ENCODE data around the gene SKI. TPM values are rescaled to one million over a fixed set of nuclear protein-coding genes. Genes with fewer than 3 reads are reported as not detected.
"Not testable (repeated sequence)": the region's sequence is repeated elsewhere in the genome, so short reads cannot be mapped to it uniquely, and the experiment has no call there.

Gene SKI
- polyA plus RNA-seq, 4 donors, result 52.8 to 64.9 (median 57.0) TPM

- DNase-seq (ENCODE audit: low read depth in 4 of 4, low spot score in 3 of 4), result no peak
Observed at GRCh38 chr1:2256435-2257244, 28.5 kb downstream of the SKI start.

DNA sequence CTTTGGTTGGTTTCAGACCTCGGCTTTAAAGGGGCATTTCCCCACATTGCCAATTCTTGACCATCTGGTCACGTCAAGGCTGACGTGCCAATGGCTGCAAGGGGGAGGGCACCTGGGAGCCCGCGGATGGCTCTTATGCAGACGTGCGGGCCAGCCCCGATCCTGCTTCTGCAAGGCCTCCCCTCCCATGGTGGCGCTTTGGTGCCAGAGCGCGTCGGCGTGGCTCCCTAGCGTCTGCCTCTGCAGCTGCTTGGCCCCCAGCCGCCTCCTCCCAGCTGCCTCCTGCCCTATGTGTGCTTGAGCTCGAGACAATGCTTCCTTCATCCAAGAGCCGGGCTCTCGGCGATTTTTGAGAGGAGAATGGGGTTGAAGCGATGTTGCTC lies 29.1 kb downstream of the SKI start:
- DNase-seq (ENCODE audit: low read depth in 4 of 4, low spot score in 3 of 4), result no peak

DNA sequence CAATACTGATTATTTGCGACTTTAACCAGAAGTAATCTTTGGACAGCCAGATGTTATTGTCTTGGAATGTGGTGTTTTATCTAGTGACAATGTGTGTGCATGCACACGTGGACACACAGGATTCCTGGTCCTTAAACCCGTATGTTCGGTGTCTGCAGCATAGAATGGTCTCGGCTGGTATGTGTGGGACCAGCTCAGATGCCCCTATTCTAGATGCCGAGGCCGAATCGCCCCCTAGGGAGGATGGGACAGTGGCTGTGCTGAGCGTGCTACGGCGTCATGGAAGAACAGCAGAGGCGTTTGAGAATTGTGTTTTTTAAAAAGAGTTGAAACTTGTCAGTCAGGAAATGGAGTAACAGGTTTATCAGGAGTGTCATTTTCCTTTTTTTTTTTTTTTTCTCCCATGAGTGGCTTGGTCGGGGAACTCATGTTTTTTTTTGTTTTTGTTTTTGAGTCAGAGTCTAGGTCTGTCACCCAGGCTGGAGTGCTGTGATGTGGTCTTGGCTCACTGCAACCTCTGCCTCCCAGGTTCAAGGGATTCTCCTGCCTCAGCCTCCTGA lies 30.1 kb downstream of the SKI start:
- DNase-seq (ENCODE audit: low read depth in 4 of 4, low spot score in 3 of 4), result no peak

- DNase-seq (ENCODE audit: low read depth in 4 of 4, low spot score in 3 of 4), result no peak
Observed at GRCh38 chr1:2258996-2259395, 30.9 kb downstream of the SKI start.

- no peak for DNase-seq (ENCODE audit: low read depth in 4 of 4, low spot score in 3 of 4)
Observed at GRCh38 chr1:2259668-2260402, 31.7 kb downstream of the SKI start.

DNA sequence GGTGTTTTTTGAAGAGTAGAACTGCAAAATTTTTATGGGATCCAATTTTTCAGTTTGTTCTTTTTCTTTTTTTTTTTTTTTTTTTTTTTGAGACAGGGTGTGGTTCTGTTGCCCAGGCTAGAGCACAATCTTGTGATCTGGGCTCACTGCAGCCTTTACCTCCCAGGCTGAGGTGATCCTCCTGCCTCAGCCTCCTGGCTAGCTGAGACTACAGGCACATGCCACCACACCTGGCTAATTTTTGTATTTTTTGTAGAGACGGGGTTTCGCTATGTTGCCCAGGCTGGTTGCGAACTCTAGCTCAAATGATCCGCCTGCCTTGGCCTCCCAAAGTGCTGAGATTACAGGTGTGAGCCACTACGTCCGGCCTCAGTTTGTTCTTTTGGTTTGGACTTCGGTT lies 32.4 kb downstream of the SKI start:
- DNase-seq (ENCODE audit: low read depth in 4 of 4, low spot score in 3 of 4), result not testable (repeated sequence)

- DNase-seq (ENCODE audit: low read depth in 4 of 4, low spot score in 3 of 4), result no peak
Observed at GRCh38 chr1:2260917-2261316, 32.8 kb downstream of the SKI start.

- DNase-seq (ENCODE audit: low read depth in 4 of 4, low spot score in 3 of 4), result not testable (repeated sequence)
Observed at GRCh38 chr1:2261476-2262395, 33.6 kb downstream of the SKI start.

GRCh38 chr1:2266301-2266975 lies 38.3 kb downstream of the SKI start:
- no peak for DNase-seq (ENCODE audit: low read depth in 4 of 4, low spot score in 3 of 4)

DNA sequence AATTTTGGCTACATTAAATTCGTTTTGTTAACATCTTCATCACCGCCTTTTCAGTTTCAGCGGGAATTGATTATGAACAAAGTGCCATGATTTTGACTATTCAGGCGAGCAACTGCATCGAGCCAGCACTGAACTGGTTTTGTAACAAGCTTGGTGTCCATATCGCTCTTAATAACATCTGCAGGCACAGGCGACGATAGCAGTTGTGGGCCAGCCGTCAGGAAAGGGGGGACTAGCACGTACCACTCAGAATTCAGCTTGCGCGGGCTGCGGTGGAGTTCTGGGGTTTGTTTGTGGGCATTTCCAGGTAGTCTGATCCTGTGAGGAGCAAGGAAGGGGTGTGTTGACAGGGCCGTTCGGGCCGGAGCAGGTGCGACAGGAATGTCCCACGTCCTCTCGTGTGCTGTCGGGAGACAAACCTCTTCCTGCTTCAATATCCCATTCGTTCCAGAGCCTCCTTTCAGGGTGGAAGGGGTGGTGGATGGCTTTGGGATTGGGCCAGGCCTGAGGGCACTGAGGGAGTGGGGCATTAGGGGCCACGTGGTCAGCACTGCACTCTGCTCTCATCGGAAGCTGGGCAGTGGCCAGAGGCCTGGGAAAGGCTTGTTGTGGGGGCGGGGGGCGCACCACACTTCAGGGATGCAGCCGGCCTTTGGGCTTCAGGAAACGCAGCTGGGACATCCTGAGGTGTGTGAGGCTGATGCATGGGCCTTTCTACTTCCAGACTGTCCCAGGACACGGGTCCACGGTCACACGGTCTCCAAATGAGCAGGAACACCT lies 39.1 kb downstream of the SKI start:
- DNase-seq (ENCODE audit: low read depth in 4 of 4, low spot score in 3 of 4), result no peak

DNA sequence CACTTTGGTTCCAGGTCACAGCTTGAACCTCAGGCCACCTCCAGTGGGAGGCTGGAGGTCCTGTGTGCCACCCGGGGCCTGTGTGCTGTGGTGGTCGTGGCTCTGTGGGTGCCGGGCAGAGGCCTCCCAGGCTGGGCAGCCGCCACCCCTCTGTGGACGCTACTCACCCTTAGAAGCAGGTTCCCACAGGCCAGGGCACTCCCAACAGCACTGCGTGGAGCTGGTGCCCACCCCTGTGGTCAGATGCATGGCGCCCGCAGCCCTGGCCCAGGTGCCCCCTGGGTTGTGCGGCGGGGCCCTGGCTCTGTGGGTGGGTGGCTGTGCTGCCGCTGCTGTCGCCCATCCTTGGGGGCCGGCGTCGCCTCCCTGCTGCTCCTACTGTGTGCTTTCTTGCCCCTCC lies 39.7 kb downstream of the SKI start:
- no peak for DNase-seq (ENCODE audit: low read depth in 4 of 4, low spot score in 3 of 4)

DNA sequence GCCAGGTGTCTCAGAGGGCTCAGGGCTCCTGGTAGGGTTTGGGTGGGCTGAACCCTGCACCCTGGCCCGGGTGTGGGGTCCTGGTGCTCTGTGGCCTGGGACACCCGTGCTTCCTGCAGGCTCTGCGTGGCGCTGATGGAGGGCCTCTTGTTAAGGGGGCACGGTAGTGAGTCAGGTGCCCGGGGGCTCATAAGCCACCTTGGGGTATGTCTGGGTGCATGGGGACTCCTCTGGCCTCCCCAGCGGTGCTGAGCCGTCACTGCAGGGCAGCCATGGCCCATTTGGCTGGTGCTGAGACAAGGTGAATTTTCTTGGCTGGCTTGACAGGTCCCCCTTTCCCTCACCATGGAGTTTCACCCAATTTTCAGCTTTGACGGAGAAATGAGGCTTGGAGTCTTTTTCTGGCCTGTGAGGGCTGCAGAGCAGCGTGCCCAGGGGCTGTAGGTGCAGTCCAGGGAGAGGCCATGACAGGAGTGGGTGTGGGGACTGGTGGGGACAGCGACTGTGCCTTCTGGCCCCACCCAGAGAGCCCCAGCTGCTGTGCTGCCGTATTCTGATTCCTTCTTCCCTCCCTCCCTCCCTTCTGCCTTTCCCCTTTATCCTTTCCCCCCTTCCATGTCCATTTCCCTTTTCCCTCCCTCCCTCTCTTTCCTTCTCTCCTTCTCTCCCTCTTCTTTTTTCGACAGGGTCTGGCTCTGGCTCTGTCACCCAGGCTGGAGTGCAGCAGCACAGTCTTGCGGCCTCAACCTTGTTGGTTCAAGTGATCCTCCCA lies 40.4 kb downstream of the SKI start:
- no peak for DNase-seq (ENCODE audit: low read depth in 4 of 4, low spot score in 3 of 4)

DNA sequence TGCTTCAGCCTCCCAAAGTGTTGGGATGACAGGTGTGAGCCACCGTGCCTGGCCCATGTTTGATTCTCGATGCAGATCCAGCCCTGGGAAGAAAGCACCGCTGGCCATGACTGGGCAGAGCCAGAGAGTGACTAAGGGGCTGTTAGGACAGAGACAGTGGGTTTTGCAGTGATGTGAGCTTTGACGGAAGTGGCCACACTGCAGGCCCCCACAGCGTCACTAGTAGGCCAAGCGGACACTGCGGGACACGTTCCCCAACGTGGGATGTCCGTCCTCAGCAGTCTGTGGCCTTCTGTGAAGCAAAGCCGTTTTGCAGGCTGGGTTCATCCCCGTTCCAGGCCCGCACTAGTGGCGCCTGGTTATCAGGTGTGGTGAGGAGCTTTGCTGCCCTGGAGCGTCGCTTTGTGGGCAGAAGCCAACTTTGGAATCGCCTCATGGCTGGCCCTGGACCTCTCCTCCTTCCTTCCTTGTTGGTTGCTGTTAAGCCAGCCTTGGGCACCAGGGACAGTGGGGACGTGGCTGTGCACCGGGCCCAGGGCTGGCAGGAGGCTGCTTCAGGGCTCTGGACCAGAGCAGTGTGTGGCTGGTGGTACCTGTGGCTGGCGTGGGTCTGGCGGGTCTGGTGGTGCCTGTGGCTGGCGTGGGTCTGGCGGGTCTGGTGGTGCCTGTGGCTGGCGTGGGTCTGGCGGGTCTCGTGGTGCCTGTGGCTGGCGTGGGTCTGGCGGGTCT lies 41.2 kb downstream of the SKI start:
- DNase-seq (ENCODE audit: low read depth in 4 of 4, low spot score in 3 of 4), result no peak

- DNase-seq (ENCODE audit: low read depth in 4 of 4, low spot score in 3 of 4), result no peak
Observed at GRCh38 chr1:2269922-2270259, 41.8 kb downstream of the SKI start.

DNA sequence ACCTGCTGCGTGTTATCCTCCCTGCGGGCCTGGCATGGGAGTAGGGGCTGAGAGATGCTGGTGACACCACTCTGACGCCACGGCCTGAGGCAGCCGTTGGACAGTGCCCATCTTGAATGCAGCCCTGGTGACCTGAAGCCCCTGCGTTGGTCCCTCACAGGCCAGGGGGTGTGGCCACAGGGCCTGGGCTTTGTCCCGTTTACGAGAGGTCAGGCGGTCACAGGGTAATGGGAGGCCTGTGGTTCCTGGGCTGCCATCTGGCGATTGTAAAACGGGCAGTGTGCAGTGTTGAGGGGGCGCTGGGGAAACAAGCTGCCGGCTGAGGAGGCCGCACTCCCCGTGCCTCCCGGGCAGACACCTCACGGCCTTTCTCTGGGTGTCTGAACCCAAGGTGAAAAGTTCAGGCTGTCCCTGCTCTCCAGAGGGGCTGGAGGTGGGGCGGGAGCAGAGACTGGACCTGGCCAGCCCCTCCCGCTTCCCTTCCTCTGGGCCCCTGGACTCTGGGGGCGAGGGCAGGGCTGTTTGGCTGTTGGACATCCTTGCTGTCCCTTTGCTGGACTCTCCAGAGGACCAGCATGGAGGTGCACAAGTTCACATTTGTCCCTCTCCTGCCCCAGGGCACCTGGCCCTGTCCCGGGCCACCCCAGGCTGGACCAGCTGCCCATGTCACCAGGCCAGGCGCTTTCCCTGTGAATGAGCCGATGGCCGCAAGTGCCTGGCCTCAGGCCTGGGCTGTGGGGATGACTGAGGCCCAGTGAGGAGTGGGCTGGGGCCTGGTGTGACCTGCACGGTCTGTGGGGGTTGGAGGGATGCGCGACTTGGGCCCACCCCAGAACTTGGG lies 42.4 kb downstream of the SKI start:
- DNase-seq (ENCODE audit: low read depth in 4 of 4, low spot score in 3 of 4), result no peak

- DNase-seq (ENCODE audit: low read depth in 4 of 4, low spot score in 3 of 4), result no peak
Observed at GRCh38 chr1:2271211-2271721, 43.1 kb downstream of the SKI start.
